SIG-M5 (cell line): ENCODE results near the gene NT5C.
"Not testable (repeated sequence)": the region's sequence is repeated elsewhere in the genome, so short reads cannot be mapped to it uniquely, and the experiment has no call there.

ENCODE experiments used
- DNase-seq: peaks from one replicate; lab custom pipeline; 2025; lab: John Stamatoyannopoulos, UW

The NT5C gene

GRCh38 chr17:75144816-75145512 lies 13.4 kb upstream of the NT5C start:
- no peak for DNase-seq

- DNase-seq = no peak
Observed at GRCh38 chr17:75142236-75142971, 10.9 kb upstream of the NT5C start.

- DNase-seq = no peak
Observed at GRCh38 chr17:75138519-75138918, 7.0 kb upstream of the NT5C start.

GRCh38 chr17:75137762-75138161 lies 6.2 kb upstream of the NT5C start:
- not testable (repeated sequence) for DNase-seq

GRCh38 chr17:75135946-75136345 lies 4.4 kb upstream of the NT5C start:
- no peak for DNase-seq

- no peak for DNase-seq
Observed at GRCh38 chr17:75135452-75135851, 3.9 kb upstream of the NT5C start.

- DNase-seq = not testable (repeated sequence)
Observed at GRCh38 chr17:75133607-75134347, 2.2 kb upstream of the NT5C start.

- DNase-seq = no peak
Observed at GRCh38 chr17:75133001-75133400, 1.5 kb upstream of the NT5C start.

GRCh38 chr17:75132018-75133000 lies 767 bp upstream of the NT5C start:
- not testable (repeated sequence) for DNase-seq

GRCh38 chr17:75130632-75131277 lies 787 bp downstream of the NT5C start:
- no peak for DNase-seq

- DNase-seq = no peak
Observed at GRCh38 chr17:75130059-75130631, 1.4 kb downstream of the NT5C start.

GRCh38 chr17:75129576-75129975 lies 2.0 kb downstream of the NT5C start:
- DNase-seq = no peak

GRCh38 chr17:75128694-75129505 lies 2.6 kb downstream of the NT5C start:
- no peak for DNase-seq

- not testable (repeated sequence) for DNase-seq
Observed at GRCh38 chr17:75127936-75128335, 3.6 kb downstream of the NT5C start.

GRCh38 chr17:75126954-75127353 lies 4.6 kb downstream of the NT5C start:
- DNase-seq = no peak

GRCh38 chr17:75125984-75126383 lies 5.6 kb downstream of the NT5C start:
- DNase-seq = no peak

- no peak for DNase-seq
Observed at GRCh38 chr17:75124819-75125162, 6.8 kb downstream of the NT5C start.

- no peak for DNase-seq
Observed at GRCh38 chr17:75124041-75124818, 7.3 kb downstream of the NT5C start.

GRCh38 chr17:75118307-75118706 lies 13.2 kb downstream of the NT5C start:
- DNase-seq = no peak
